ENCODE results near the gene DOCK9. TPM values are rescaled to one million over a fixed set of nuclear protein-coding genes. Genes with fewer than 3 reads are reported as not detected.
A peak's percentile ranks its signal among the peaks of the same experiment; 100 is the strongest.

The DOCK9 gene
- total RNA-seq, 4 donors from 2014 or later, result 79.1 to 197 (median 107) TPM

- no peaks in the 10 kb centered on the region for H3K36me3 ChIP-seq
- TF ChIP-seq CTCF (IDR thresholded peaks at IDR 0.05) (peak; percentile 60 to 79 (median 76)), POLR2A (IDR thresholded peaks at IDR 0.05) (no peak)
- H3K27ac ChIP-seq, result no peak overlapping the region
- no peak overlapping the region for H3K4me3 ChIP-seq
- no peaks in the 10 kb centered on the region for H3K4me1 ChIP-seq
- H3K27me3 ChIP-seq, result no peaks in the 10 kb centered on the region
- no peaks in the 10 kb centered on the region for H3K9me3 ChIP-seq
- intact Hi-C loops (cut with DNase I; ENCODE audit: low total_unique reads), result no loop called here
- DNase-seq, result peak; percentile 56 to 74
These were observed 134.9 kb downstream of the DOCK9 start for GRCh38 chr13:98842858-98843481.

- no peak overlapping the region for H3K27ac ChIP-seq
- no peak for DNase-seq
- TF ChIP-seq CTCF (IDR thresholded peaks at IDR 0.05) (no peak), POLR2A (IDR thresholded peaks at IDR 0.05) (no peak)
- no peaks in the 10 kb centered on the region for H3K9me3 ChIP-seq
- intact Hi-C loops (cut with DNase I; ENCODE audit: low total_unique reads), result no loop called here
- H3K36me3 ChIP-seq, result no peaks in the 10 kb centered on the region
- H3K4me1 ChIP-seq, result no peaks in the 10 kb centered on the region
- H3K27me3 ChIP-seq, result no peaks in the 10 kb centered on the region
- no peak overlapping the region for H3K4me3 ChIP-seq
These were observed 135.8 kb downstream of the DOCK9 start for GRCh38 chr13:98842070-98842469.

GRCh38 chr13:98839856-98840769, 137.8 kb downstream of the DOCK9 start:
- H3K36me3 ChIP-seq, result no peaks in the 10 kb centered on the region
- H3K27me3 ChIP-seq, result no peaks in the 10 kb centered on the region
- intact Hi-C loops (cut with DNase I; ENCODE audit: low total_unique reads), result no loop called here
- H3K27ac ChIP-seq, result no peak overlapping the region
- no peak overlapping the region for H3K4me3 ChIP-seq
- no peak for TF ChIP-seq POLR2A (IDR thresholded peaks at IDR 0.05)
- TF ChIP-seq CTCF (IDR thresholded peaks at IDR 0.05), result peak; percentile 54 to 64 (median 59)
- DNase-seq, result peak; percentile 31 to 38
- no peaks in the 10 kb centered on the region for H3K4me1 ChIP-seq
- no peaks in the 10 kb centered on the region for H3K9me3 ChIP-seq

- DNase-seq, result no peak
- TF ChIP-seq CTCF (IDR thresholded peaks at IDR 0.05) (no peak), POLR2A (IDR thresholded peaks at IDR 0.05) (no peak)
- no peak overlapping the region for H3K27ac ChIP-seq
- H3K36me3 ChIP-seq, result no peaks in the 10 kb centered on the region
- no peaks in the 10 kb centered on the region for H3K27me3 ChIP-seq
- H3K4me1 ChIP-seq, result no peaks in the 10 kb centered on the region
- no peaks in the 10 kb centered on the region for H3K9me3 ChIP-seq
- intact Hi-C loops (cut with DNase I; ENCODE audit: low total_unique reads), result no loop called here
- no peak overlapping the region for H3K4me3 ChIP-seq
These were observed 139.1 kb downstream of the DOCK9 start for GRCh38 chr13:98838776-98839175.

- intact Hi-C loops (cut with DNase I; ENCODE audit: low total_unique reads), result no loop called here
- no peaks in the 10 kb centered on the region for H3K36me3 ChIP-seq
- no peaks in the 10 kb centered on the region for H3K9me3 ChIP-seq
- no peak overlapping the region for H3K27ac ChIP-seq
- no peaks in the 10 kb centered on the region for H3K27me3 ChIP-seq
- no peak for DNase-seq
- no peaks in the 10 kb centered on the region for H3K4me1 ChIP-seq
- no peak overlapping the region for H3K4me3 ChIP-seq
- TF ChIP-seq CTCF (IDR thresholded peaks at IDR 0.05) (no peak), POLR2A (IDR thresholded peaks at IDR 0.05) (no peak)
These were observed 140.0 kb downstream of the DOCK9 start for GRCh38 chr13:98837896-98838295.

Data from uterus (tissue), 4 donors.